HCT116 (cell line): ENCODE results near the gene CSTF2T. TPM values are rescaled to one million over a fixed set of nuclear protein-coding genes. Genes with fewer than 3 reads are reported as not detected.

Experiments used
- ATAC-seq: fragments of 200-7000 bp; cut with Tn5 transposase; 2 replicates; pipeline ENCODE4 v1.9.1; 2020; ENCODE audit warnings: mild to moderate bottlenecking, moderate library complexity
- BruUV-seq: library from RNA; stranded (reverse); fragments of 400-500 nt; replicated peaks from 2 replicates; lab custom pipeline; 2021; lab: Mats Ljungman, UMichigan
- CTCF ChIA-PET: fragments of 300-600 bp; sonication (Branson Sonifier 250); formaldehyde crosslinking; loops from one replicate; lab custom pipeline; 2021; ENCODE audit warnings: antibody characterized with exemption; lab: Charles Lee
- POLR2A ChIA-PET: fragments of 300-600, 350-600 bp; sonication (Branson Sonifier 250); formaldehyde crosslinking; loops from one replicate; lab custom pipeline; 2021; ENCODE audit warnings: antibody characterized with exemption; lab: Charles Lee
- RAD21 ChIA-PET, 2 experiments: fragments of 300-600 bp; sonication (Branson Sonifier 250); formaldehyde crosslinking; loops; one replicate each; lab custom pipeline; 2023; ENCODE audit warnings: low total read pairs in 2 of 2; ENCODE audit not compliant: uncharacterized antibody in 2 of 2, unreplicated experiment in 2 of 2, low non-redundant PET in 1 of 2; lab: Charles Lee
- DNase-seq: peaks from one replicate; pipeline ENCODE4 v3.0.0-alpha.2; 2010; ENCODE audit warnings: low read depth, low spot score
- H2AFZ ChIP-seq: fragments of 200-600 bp; shearing (Covaris generic), sonication (generic); 2 replicates; pipeline ENCODE4 v1.6.1; 2017; ENCODE audit warnings: low read depth, mixed run types, mixed read lengths, antibody characterized with exemption, low read length; ENCODE audit not compliant: poor library complexity, severe bottlenecking
- H3K27ac ChIP-seq: 2 replicates; pipeline ENCODE4 v1.5.1; 2012; ENCODE audit warnings: low read depth, low read length
- H3K27me3 ChIP-seq: fragments of 200-600 bp; sonication (generic); 2 replicates; pipeline ENCODE4 v1.6.1; 2016; ENCODE audit warnings: mixed run types, low read length, mixed read lengths; ENCODE audit not compliant: insufficient read depth
- H3K36me3 ChIP-seq, 2 experiments: fragments of 200-500 bp in 1 of 2; fragments of 200-600 bp in 1 of 2; sonication (Bioruptor generic) in 1 of 2; sonication (generic) in 1 of 2; 2 replicates each; pipeline versions ENCODE4 v1.5.1 to v1.6.1; 2014 to 2016; ENCODE audit warnings: low read length in 2 of 2, inconsistent platforms in 1 of 2, mixed read lengths in 1 of 2, mixed run types in 1 of 2; ENCODE audit not compliant: insufficient read depth in 2 of 2, control insufficient read depth in 1 of 2
- H3K4me1 ChIP-seq, 2 experiments: fragments of 200-600 bp in 1 of 2; sonication (generic) in 1 of 2; 2 replicates each; pipeline versions ENCODE4 v1.5.1 to v1.6.1; 2012 to 2017; ENCODE audit warnings: low read length in 2 of 2, inconsistent platforms in 1 of 2, mild to moderate bottlenecking in 1 of 2, mixed read lengths in 1 of 2, mixed run types in 1 of 2, moderate library complexity in 1 of 2; ENCODE audit not compliant: insufficient read depth in 2 of 2, control insufficient read depth in 1 of 2
- H3K4me2 ChIP-seq: fragments of 200-600 bp; sonication (generic); 2 replicates; pipeline ENCODE4 v1.6.1; 2017; ENCODE audit warnings: mixed run types, low read length, mixed read lengths
- H3K4me3 ChIP-seq, 2 experiments: fragments of 200-600 bp in 1 of 2; sonication (generic) in 1 of 2; replicated peaks in 1 of 2; 2 replicates each; pipeline ENCODE4 v1.5.1; 2011 to 2016; ENCODE audit warnings: low read length in 2 of 2, control low read depth in 1 of 2, low read depth in 1 of 2, mild to moderate bottlenecking in 1 of 2, mixed read lengths in 1 of 2, mixed run types in 1 of 2
- H3K79me2 ChIP-seq: fragments of 200-600 bp; sonication (generic); 2 replicates; pipeline ENCODE4 v1.6.1; 2017; ENCODE audit warnings: mild to moderate bottlenecking, mixed run types, low read length, moderate library complexity, mixed read lengths; ENCODE audit not compliant: insufficient read depth
- H3K9ac ChIP-seq: fragments of 200-600 bp; sonication (generic); 2 replicates; pipeline ENCODE4 v1.6.1; 2016; ENCODE audit warnings: low read length, mixed read lengths
- H3K9me2 ChIP-seq: fragments of 200-600 bp; sonication (generic), shearing (Covaris generic); 2 replicates; pipeline ENCODE4 v1.6.1; 2017; ENCODE audit warnings: mixed run types, mild to moderate bottlenecking, moderate library complexity; ENCODE audit not compliant: insufficient read depth
- H3K9me3 ChIP-seq, 2 experiments: fragments of 200-500 bp in 1 of 2; fragments of 200-600 bp in 1 of 2; sonication (Bioruptor generic) in 1 of 2; sonication (generic) in 1 of 2; 2 replicates each; pipeline ENCODE4 v1.6.1; 2014 to 2017; ENCODE audit warnings: low read length in 2 of 2, mixed read lengths in 2 of 2, inconsistent platforms in 1 of 2, low read depth in 1 of 2, mild to moderate bottlenecking in 1 of 2, mixed run types in 1 of 2, moderate library complexity in 1 of 2; ENCODE audit not compliant: control insufficient read depth in 1 of 2, insufficient read depth in 1 of 2
- H4K20me1 ChIP-seq: fragments of 200-600 bp; sonication (generic), shearing (Covaris generic); 2 replicates; pipeline ENCODE4 v1.6.1; 2017; ENCODE audit warnings: mixed run types, mild to moderate bottlenecking, moderate library complexity; ENCODE audit not compliant: insufficient read depth
- ATF3 ChIP-seq: IDR thresholded peaks from 2 replicates; pipeline ENCODE4 v1.6.1; 2012
- CBX3 ChIP-seq: IDR thresholded peaks from 2 replicates; pipeline ENCODE4 v1.6.1; 2012; ENCODE audit warnings: low read depth
- CEBPB ChIP-seq: IDR thresholded peaks from 2 replicates; pipeline ENCODE4 v1.6.1; 2012; ENCODE audit warnings: low read depth
- EGR1 ChIP-seq: IDR thresholded peaks from 2 replicates; pipeline ENCODE4 v1.6.1; 2012; ENCODE audit warnings: low read depth
- ELF1 ChIP-seq: IDR thresholded peaks from 2 replicates; pipeline ENCODE4 v1.6.1; 2012; ENCODE audit warnings: low read depth, borderline replicate concordance
- EZH2phosphoT487 ChIP-seq: fragments of 200-600 bp; IDR thresholded peaks from 2 replicates; pipeline ENCODE4 v1.6.1; 2018; ENCODE audit warnings: antibody characterized with exemption, borderline replicate concordance
- FOSL1 ChIP-seq: IDR thresholded peaks from 2 replicates; pipeline ENCODE4 v1.6.1; 2012; ENCODE audit warnings: low read depth
- JUND ChIP-seq: IDR thresholded peaks from 2 replicates; pipeline ENCODE4 v1.6.1; 2012
- MAX ChIP-seq: IDR thresholded peaks from 2 replicates; pipeline ENCODE4 v1.6.1; 2012
- POLR2A ChIP-seq: IDR thresholded peaks from 2 replicates; pipeline ENCODE4 v1.7.0; 2011; ENCODE audit warnings: borderline replicate concordance; ENCODE audit not compliant: insufficient read depth, insufficient read length; ENCODE audit errors: extremely low read depth
- POLR2AphosphoS5 ChIP-seq: IDR thresholded peaks from 2 replicates; pipeline ENCODE4 v1.6.1; 2011; ENCODE audit warnings: mild to moderate bottlenecking, low read depth, low read length, moderate library complexity
- RAD21 ChIP-seq: IDR thresholded peaks from 2 replicates; pipeline ENCODE4 v1.6.1; 2012; ENCODE audit warnings: low read depth, mild to moderate bottlenecking
- REST ChIP-seq: IDR thresholded peaks from 2 replicates; pipeline ENCODE4 v1.6.1; 2012; ENCODE audit warnings: low read depth
- SIN3A ChIP-seq: IDR thresholded peaks from 2 replicates; pipeline ENCODE4 v1.6.1; 2012; ENCODE audit warnings: low read depth
- SP1 ChIP-seq: IDR thresholded peaks from 2 replicates; pipeline ENCODE4 v1.6.1; 2012; ENCODE audit warnings: low read depth
- SRF ChIP-seq: IDR thresholded peaks from 2 replicates; pipeline ENCODE4 v1.6.1; 2012; ENCODE audit warnings: low read depth
- YY1 ChIP-seq: IDR thresholded peaks from 2 replicates; pipeline ENCODE4 v1.6.1; 2011; ENCODE audit warnings: low read length, low read depth, moderate library complexity, mild to moderate bottlenecking; ENCODE audit not compliant: insufficient replicate concordance; ENCODE audit errors: extremely low read depth
- ZBTB33 ChIP-seq: IDR thresholded peaks from 2 replicates; pipeline ENCODE4 v1.6.1; 2011; ENCODE audit warnings: mild to moderate bottlenecking, low read length, moderate library complexity; ENCODE audit not compliant: insufficient replicate concordance; ENCODE audit errors: extremely low read depth
- ZNF274 ChIP-seq: fragments of 200-500 bp; sonication (Bioruptor generic); IDR thresholded peaks from 2 replicates; pipeline ENCODE4 v1.6.1; 2014; ENCODE audit warnings: mild to moderate bottlenecking, low read depth, low read length, inconsistent platforms
- intact Hi-C: fragments of 100-400 bp; cut with micrococcal nuclease; formaldehyde crosslinking; loops from 2 replicates; pipeline ENCODE4 v1.10.0; 2022
- total RNA-seq: library from RNA; stranded (reverse); gene quantifications from one replicate; pipeline ENCODE4 v1.2.1, GENCODE V29; 2021; ENCODE audit not compliant: unreplicated experiment
- TF ChIP-seq, protein P1 (sequence below), 3 experiments: fragments of 200-600 bp in 1 of 3; sonication (generic) in 1 of 3; IDR thresholded peaks in 2 of 3; conservative IDR thresholded peaks in 1 of 3; 2 replicates each; pipeline ENCODE4 v1.5.1; 2012 to 2017; ENCODE audit warnings: low read depth in 2 of 3, low read length in 2 of 3, antibody characterized with exemption in 1 of 3, borderline replicate concordance in 1 of 3, control low read depth in 1 of 3, mild to moderate bottlenecking in 1 of 3, mixed read lengths in 1 of 3, mixed run types in 1 of 3, moderate library complexity in 1 of 3; ENCODE audit not compliant: insufficient read depth in 1 of 3

CSTF2T gene
- total RNA-seq, 1 experiment from 2014 or later = 18.5 TPM

DNA sequence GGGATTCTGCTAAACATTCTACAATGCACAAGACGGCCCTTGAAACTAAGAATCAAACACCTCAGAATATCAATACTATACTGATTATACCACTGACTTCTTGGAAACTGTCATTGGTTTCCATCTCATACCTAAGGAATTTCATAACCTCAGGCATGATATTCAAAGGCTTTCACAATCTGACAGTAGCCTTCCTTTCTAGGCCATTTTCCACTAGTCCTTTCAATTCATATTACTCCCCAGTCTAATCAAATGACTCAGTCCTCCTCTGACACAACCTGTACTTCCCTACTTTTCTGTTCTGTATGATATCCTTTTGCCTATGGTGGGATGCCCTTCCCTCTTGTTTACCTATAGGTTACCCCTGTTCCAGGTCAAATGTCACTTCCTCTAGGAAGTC, 48.3 kb downstream of the CSTF2T start (continued):
- TF ChIP-seq EZH2phosphoT487 (no peak), EGR1 (no peak), FOSL1 (no peak)
- TF ChIP-seq, all 23 proteins: peak for 0

DNA sequence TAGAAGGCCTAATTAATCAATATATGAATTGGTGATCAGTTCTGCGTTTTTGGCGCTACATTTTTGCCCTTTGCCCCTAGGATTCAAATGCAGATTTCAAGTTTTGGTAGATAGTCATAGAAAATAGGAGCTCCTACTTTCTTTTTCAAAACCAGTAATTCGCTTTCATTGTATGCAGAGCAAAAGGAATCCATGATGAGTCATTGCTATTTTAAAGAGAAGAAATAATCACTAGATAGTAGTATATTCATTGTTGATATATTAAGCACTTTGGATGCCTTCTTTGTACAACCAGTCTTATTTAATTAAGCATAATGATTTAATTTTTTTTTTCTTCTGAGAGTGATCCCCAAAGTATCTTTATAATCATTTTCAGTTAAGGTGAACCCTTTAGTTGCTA, 50.3 kb downstream of the CSTF2T start:
- ATAC-seq (no peak), DNase-seq (no peak)
- Histone ChIP-seq H4K20me1 (no peaks in the 10 kb centered on the region), H3K27me3 (peaks cover 6% of the 10 kb centered on the region; the same call in 1 of the 2 replicates), H3K36me3 (no peaks in the 10 kb centered on the region), H3K9me3 (no peaks in the 10 kb centered on the region), H3K27ac (no peak overlapping the region), H2AFZ (no peak overlapping the region), H3K4me2 (no peak overlapping the region), H3K9me2 (no peaks in the 10 kb centered on the region), H3K79me2 (no peaks in the 10 kb centered on the region), H3K4me3 (no peak overlapping the region), H3K9ac (no peak overlapping the region), H3K4me1 (no peaks in the 10 kb centered on the region)
- TF ChIP-seq SIN3A = no peak
- TF ChIP-seq EGR1 = no peak
- no peak for TF ChIP-seq CEBPB
- no peak for TF ChIP-seq RAD21
- no peak for TF ChIP-seq JUND
- no peak for TF ChIP-seq MAX
- TF ChIP-seq, protein P1, sequence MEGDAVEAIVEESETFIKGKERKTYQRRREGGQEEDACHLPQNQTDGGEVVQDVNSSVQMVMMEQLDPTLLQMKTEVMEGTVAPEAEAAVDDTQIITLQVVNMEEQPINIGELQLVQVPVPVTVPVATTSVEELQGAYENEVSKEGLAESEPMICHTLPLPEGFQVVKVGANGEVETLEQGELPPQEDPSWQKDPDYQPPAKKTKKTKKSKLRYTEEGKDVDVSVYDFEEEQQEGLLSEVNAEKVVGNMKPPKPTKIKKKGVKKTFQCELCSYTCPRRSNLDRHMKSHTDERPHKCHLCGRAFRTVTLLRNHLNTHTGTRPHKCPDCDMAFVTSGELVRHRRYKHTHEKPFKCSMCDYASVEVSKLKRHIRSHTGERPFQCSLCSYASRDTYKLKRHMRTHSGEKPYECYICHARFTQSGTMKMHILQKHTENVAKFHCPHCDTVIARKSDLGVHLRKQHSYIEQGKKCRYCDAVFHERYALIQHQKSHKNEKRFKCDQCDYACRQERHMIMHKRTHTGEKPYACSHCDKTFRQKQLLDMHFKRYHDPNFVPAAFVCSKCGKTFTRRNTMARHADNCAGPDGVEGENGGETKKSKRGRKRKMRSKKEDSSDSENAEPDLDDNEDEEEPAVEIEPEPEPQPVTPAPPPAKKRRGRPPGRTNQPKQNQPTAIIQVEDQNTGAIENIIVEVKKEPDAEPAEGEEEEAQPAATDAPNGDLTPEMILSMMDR (IDR thresholded peaks at IDR 0.05 in 2 of 3, conservative IDR thresholded peaks at IDR 0.05 in 1 of 3; ENCODE audit: borderline replicate concordance in 1 of 3, insufficient read depth in 1 of 3, low read depth in 2 of 3, low read length in 2 of 3) = no peak
- no peak for TF ChIP-seq SP1
- TF ChIP-seq REST = no peak
- TF ChIP-seq ELF1 = no peak
- TF ChIP-seq EZH2phosphoT487 = no peak
- no peak for TF ChIP-seq YY1
- no peak for TF ChIP-seq POLR2A
- TF ChIP-seq POLR2AphosphoS5 = no peak
- no peak for TF ChIP-seq ZNF274
- no peak for TF ChIP-seq SRF
- TF ChIP-seq ATF3 = no peak
- TF ChIP-seq CBX3 = no peak
- no peak for TF ChIP-seq ZBTB33
- ChIA-PET RAD21 (no interaction called here), CTCF (no interaction called here), POLR2A (no interaction called here)
- BruUV-seq = no TSS peak
- intact Hi-C loops = no loop called here
